Ureter (tissue), 1 donor: Measurements from ENCODE around the gene GLIS2. TPM values are rescaled to one million over a fixed set of nuclear protein-coding genes. Genes with fewer than 3 reads are reported as not detected.

ENCODE experiments used
- DNase-seq: peaks from one replicate; pipeline ENCODE4 v3.0.0-alpha.2; 2020; ENCODE audit warnings: low spot score
- total RNA-seq: library from RNA; stranded (reverse); gene quantifications from one replicate; pipeline ENCODE4 v1.2.4, GENCODE V29; 2023
- donor health status: DM: yes; HTN: yes; CAD: no.

GLIS2 gene
- total RNA-seq, 1 donor from 2014 or later: 11.7 TPM

DNA sequence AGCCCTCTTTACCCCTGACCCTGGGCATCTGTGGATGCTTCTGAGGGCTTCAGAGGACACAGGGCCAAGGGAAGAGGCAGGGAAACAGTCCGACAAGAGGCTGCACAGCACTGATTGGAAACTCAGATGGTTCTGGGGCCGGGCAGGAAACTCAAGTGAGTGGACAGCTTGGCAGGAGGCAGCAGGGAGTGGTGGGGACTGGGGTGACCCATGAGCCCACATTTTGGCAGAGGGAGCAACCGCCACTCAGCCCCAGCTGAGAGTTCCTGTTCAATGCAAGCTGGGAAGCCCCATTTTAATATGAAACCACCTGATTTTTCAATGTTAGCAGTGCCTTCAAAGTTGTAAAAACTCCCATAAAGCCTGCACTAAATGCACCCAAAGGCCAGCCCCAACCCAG, 54.3 kb downstream of the GLIS2 start:
- DNase-seq: no peak

DNA sequence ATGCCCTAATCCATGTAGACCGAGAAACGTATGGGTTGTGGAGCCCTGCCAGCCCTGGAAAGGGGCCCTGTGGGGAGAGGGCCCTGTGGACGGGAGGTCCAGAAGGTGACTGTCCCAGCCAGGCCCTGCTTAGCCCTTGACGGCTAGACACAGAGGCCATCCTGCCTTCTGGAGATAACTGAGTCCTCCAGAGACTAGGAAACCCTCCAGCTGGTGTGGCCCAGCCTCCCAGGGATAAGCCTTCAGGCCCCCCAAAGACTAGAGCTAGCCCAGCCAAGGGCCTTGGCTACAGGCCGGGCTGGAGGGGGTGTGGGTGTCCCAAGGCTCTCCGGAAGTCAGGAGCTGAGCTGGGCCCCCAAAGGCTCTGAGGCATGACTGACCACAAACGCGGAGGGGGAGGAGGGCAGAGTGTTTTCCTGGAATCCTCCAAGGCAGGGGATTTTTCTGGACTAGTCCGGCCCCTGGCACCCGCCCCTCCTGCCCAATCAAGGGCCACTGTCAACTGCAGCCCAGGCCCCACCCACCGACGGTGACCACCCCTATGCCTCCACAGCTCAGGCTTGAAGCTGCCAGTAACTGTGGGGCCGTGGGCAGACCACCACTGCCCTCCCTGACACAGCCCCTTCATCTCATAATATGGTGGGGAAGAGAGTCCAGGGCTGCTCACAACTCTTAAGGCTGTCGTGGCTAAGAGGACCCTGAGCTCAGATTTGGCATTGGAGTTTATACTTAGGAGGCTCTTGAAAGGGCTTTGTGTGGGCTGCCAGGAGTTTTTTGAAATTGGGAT, 54.9 kb downstream of the GLIS2 start:
- DNase-seq: peak; percentile 74

DNA sequence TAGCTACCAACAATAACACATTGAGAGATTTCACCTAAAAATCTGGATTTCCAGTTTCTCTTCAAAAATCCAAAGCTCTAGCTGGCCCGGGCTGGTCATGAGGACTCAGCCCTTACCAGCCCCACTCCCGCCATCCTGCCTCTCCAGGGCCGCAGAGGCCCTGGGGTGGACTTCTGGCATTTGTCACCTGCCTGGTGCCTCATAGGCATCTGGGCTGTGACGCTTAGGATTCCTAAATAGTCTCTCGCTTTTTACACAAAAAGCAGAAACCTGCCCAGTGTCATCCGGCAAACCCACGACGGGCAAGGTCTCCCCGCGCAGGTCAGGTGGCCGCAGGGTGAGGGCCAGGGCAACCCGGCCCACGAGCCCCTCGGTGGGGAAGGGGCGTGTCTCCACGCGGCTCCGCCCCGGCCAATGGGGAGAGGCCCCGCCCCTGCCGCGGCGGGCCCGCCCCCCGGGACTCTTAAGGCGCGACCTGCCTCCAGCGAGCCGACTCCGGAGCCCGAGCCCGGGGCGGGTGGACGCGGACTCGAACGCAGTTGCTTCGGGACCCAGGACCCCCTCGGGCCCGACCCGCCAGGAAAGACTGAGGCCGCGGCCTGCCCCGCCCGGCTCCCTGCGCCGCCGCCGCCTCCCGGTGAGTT, 55.6 kb downstream of the GLIS2 start, which contains the start of gene VASN:
Gene VASN, plus strand, starts transcription at position 492 of the 644 bp plus-strand sequence. CDS start 9,030 bp downstream, outside the sequence.
- DNase-seq: peak; percentile 83

DNA sequence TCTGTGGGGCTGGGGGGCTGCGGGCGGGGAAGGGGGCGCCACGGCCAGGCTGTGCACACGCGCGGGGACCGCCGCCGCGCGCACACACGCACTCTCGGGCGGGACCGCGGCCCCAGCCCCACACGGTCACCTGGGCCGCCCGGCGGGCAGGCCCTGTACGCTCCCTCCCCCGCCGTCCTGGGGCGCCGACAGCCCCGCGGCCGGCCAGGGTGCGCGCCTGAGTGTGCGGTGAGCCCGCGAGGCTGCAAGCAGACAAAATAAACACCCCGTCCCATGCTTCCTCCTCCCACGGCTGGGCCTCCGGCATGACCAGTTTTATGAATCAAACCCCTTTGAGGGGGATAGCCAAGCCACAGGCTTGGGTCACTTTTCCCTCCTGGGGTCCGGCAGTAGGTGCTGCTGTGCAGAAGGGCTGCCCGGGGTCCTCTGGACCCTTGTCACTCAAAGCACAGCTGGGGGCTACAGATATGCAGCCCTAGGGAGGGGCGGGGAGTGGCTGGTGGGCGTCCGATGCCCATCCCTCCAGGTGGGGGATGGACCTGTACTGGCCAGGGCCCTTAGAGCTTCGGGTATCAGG, 56.2 kb downstream of the GLIS2 start:
- no peak for DNase-seq

DNA sequence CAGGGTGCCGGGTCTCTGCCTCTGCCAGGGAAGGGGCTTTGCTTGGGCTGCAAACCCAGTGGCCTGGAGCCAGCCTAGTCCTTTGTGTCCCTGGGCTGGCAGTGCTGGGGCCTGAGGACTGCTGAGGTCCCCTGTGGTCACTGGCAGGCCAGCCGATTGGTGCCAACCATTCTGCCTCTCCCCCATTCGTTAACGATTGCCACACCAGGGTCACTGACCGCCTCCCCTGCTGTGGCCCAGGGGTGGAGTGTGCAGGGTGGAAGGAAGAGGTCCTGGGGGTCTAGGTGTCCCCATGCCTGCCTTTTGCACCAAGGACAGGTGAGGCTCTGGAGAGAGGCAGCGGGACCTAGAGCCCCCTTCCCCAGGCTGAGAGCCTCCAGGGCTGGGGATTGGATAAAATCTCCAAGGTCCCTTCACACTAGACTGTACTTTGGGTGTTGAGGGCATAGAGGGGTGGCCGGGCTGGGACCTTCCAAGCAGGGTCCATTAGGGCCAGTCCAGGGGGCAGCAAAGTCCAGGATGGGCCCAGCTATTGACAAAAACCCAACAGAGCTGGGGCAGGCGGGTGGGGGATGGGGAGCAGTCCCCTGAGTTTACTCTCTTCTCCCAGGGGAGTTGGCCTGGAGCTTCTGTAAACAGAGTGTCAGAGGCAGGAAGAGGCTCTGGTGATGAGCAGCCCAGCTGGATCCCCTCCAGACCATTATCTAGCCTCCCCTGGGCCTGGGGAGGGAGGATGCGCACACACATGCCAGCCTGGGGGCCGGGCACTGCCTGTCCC, 56.9 kb downstream of the GLIS2 start:
- DNase-seq: no peak

DNA sequence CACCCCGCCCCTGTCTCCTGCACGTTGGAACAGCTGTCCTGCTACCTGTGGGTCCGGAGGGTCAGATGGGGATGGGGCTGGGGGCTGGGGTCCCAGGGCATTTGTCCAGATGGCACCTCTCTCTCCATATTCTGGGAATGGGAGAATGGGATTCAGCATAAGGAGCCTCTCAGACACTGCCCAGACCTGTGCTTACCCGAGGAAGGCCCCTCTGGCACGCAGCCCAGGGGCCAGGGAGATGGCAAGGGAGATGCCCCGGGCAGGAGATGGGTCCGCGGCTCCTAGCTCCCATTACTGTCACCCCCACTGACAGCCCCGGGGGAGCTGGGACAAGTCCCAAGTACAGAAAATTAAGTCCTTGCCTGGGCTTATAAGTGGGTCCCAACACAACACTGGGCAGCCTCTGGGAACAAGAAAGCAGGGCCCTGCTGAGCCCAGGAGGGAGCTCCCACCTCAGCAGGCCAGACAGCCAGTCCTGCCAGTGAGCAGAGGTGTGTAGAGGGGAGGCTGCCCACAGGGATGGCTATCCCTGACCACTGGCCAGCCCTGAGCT, 57.6 kb downstream of the GLIS2 start:
- no peak for DNase-seq

DNA sequence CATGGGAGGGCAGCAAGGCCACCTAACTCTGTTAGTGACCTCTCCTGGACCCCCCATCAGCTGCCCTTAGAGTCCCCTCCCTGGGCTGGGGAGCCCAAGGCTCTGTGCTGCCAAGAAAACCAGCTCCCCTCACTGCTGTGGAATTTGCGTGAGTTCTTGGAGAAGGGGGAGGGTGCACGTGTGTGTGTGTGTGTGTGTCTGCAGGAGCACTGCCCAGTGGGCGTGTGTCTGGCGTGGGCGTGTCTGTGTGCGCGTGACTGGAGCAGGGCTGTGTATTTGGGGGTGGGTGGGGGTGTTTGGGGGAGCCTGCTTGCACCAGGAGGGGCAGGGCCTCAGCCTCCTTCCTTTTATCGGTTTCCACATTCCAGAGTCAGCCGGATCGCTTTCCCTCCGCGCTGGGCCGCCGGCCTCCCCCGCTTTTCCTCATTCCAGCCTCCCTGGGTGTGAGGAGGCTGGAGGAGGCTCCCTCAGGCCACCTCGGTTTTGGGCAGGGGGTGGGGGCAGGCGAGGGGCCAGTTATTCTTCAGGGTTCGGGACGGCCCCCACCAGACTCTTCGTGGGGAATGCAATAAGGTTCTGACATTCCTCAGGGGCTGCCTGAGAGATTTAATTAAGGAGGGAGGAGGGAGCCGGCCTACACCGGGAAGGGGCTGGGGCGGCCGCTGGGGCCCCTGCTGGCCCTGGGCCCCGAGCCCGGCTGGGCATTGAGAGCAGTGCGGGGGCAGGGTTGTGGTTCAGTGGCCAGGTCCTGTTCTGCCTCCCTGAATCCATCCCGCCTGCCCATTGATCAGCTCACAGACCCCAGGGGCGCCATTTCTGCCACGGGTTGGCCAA, 58.3 kb downstream of the GLIS2 start:
- peak; percentile 89 for DNase-seq

DNA sequence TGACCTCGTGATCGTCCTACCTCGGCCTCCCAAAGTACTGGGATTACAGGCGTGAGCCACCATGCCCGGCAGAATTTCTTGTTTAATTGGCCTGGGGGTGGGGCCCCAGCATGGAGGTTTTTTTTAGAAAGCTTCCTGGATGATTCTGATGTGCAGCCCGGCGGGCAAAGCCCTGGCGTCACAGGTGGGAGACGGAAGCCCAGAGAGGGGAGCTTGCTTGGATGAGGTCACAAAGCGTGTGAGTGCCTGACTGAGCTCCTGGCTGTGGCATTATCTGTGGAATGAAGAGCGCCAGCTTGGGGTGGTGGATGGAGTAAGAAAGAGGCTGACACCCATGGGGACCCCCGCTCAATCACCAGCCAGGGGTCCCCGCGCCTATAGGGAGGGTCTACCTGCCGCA, 59.9 kb downstream of the GLIS2 start:
- DNase-seq: no peak

DNA sequence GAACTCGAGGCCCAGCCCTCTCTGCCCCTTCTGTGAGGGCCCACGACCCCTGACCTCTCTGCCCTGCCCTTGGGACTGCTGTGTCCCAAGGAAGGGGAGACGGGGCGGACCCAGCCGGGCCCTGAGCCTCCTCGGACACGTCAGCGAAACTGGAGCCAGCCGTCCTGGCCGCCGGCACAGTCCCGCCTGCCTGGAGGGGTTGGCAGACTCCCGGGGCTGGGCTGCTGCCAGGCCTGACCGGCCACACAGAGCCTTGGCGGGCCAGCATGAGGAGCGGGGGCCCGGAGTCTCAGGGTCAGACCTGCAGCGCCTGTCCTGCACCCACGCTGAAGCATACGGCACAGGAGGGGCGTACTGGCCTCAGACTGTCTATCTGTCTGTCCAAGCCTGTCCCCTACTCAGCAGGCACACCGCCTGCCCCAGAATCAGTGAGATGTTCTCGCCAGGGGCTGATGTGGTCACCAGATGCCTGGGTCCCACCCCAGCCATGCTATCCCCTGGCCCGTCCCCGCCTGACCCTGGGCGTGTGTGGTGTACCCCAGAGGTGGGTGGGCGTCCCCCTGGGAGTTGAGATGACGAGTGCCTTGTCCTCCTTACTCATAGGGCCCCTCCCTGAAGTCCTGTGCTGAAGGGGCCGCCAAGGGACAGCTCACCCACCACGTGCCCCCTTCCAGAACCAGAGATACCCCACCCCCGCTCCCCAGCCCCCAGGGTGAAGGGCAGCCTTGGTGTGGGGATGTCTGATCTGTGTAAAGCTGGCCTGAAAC, 60.4 kb downstream of the GLIS2 start:
- DNase-seq: peak; percentile 90

DNA sequence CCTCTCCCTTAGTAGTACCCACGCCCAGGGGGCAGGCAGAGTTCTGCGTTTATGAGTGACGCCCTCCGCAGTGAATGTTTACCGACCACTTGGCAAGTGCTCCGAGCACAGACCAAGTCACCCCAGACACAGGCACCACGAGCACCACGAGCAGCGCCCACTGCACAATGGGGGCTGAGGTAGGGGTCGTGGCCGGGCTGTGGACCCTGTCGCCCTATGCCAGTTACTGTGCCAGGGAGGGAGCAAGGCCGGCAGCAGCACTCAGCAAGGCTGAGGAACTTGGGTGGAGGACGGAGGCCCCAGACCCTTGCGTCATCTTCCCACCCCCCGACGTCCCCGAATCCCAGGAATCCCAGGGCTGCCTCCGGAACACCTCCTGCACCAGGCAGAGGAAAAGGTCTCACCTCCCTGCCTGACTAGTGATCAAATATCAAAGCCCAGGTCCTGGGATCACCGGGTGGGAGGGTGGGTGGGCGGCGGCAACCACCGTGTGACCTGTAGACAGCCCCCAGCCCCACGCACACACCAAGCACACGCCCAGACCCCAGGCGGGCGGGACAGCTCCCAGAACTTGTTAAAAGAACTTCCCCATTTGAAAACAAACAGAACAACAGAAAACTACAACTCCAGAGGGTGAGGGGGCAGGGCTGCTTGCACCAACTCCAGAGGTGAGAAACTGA, 61.2 kb downstream of the GLIS2 start:
- DNase-seq: no peak

DNA sequence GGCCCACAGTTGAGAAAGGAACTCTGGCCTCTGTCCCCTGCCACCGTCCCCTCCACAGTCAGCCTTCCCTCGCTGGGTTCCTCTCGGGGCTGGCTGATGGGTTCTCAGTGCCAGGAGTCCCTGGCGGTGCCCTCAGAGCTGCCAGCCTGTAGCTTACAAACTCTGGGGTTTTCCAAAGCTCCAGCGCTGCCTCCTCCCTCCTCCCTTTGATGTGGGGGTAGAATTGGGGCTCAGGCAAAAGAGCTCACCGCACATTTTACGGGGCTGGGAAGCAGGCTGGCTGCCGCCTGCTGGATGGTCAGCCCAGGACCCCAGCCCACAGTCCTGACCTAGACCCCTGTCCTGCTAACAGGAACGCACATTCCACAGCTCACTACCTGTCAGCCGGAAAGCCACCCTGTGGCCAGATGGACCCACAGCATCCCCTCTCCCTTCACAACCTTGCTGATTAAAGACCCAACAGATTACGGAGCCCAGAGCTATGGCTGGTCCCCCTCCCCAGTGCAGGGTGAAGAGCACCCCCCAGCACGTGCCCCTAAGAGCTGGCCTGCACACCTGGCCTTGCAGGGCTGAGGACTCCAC, 61.8 kb downstream of the GLIS2 start:
- no peak for DNase-seq

DNA sequence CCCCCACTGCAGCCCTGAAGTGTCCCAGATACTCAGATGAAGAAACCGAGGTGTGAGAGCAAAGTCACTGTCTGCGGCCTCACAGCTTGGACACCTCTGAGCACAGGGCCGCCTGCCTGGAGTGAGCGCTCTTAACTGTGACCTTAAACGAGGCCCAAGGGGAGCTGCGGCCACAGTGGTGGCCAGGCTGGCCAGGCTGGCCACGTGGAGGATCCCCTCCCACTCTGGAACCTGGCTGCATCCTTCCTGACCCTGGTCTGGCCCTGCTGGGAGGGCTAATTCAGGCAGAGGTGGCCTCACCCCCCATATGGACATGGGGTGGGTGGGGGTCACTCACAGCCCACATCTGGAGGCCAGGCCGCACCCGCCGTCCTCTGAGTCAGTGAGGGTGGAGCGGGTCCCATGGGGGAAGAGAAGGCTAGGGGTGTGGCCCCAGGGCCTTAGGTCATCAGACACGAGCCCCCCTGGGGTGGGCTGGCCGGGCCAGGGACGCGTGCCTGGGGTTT, 62.3 kb downstream of the GLIS2 start:
- no peak for DNase-seq

DNA sequence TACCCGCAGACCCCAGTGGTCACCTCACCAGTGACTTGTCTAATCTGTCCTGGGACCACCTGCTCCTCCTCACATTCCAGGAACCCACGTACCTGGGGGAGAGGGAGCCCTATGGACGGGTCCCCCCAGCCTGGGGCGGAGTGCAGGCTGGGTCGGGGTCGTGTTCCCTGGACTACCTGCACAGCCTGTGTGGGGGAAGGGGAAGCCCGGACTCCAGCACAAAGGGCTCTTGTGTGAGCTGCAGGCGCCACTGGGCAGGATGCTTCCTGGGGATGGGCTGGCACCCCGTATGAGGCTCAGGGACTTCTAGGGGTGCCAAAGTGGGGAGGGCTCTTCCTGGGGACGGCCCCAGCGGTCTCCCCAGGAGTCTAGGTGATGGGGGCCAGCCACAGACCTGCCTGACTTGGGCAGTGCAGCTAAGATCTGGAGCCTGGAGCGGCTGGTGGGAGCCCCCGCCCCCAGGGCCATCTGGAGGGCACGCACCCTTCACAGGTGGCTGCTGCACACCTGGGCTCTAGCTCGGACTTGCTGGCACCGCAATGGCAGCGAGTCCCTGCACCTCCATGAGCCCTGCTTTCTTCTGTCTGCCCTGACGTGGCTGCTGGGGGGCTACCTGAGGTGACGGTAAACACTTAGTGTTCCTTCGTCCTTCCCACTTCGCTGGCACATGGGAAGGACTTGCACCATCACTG, 63.3 kb downstream of the GLIS2 start:
- no peak for DNase-seq

DNA sequence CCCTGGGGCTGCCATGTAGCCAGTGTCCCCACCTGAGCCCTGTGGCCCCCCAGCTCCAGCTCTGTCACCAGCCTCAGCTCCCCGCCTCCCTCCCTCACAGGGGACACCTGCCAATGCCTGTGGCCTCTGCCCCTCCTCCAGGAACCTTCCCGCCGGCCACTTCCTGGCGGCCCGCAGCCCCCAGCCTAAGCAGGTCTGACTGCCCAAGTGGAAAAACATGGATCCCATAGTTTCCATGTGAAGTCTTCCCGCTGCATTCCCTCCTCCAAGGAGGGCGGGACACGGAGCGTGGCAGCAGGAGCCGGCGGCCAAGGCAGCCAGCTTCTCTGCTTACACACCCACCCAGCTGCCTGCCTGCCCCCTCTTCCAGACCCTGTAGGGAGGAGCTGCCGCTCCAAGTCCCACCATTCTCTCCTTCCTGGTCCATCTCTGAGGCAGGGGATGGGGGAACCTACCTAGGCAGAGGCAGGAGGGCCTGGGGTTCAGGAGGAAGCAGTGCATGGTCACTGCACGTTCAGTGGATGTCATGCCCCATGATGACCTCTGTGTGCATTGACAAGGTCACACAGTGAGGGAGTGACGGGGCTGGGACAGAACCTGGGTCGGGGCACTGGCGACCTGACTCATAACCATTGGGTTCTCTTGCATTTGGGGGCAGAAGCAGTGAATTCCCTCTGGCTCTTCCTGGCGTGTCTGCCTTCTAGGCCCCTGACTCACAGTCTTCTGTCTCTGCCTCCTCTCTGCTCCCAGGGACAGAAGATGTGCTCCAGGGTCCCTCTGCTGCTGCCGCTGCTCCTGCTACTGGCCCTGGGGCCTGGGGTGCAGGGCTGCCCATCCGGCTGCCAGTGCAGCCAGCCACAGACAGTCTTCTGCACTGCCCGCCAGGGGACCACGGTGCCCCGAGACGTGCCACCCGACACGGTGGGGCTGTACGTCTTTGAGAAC, 64.5 kb downstream of the GLIS2 start:
- DNase-seq: no peak

DNA sequence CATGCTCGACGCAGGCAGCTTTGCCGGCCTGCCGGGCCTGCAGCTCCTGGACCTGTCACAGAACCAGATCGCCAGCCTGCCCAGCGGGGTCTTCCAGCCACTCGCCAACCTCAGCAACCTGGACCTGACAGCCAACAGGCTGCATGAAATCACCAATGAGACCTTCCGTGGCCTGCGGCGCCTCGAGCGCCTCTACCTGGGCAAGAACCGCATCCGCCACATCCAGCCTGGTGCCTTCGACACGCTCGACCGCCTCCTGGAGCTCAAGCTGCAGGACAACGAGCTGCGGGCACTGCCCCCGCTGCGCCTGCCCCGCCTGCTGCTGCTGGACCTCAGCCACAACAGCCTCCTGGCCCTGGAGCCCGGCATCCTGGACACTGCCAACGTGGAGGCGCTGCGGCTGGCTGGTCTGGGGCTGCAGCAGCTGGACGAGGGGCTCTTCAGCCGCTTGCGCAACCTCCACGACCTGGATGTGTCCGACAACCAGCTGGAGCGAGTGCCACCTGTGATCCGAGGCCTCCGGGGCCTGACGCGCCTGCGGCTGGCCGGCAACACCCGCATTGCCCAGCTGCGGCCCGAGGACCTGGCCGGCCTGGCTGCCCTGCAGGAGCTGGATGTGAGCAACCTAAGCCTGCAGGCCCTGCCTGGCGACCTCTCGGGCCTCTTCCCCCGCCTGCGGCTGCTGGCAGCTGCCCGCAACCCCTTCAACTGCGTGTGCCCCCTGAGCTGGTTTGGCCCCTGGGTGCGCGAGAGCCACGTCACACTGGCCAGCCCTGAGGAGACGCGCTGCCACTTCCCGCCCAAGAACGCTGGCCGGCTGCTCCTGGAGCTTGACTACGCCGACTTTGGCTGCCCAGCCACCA, 65.4 kb downstream of the GLIS2 start:
- DNase-seq: no peak
